Measurements from ENCODE around the gene CHMP2A. TPM values are rescaled to one million over a fixed set of nuclear protein-coding genes. Genes with fewer than 3 reads are reported as not detected.

CHMP2A gene
- polyA plus RNA-seq, 2 of the 4 experiments (the other 2 are of a cell fraction), result 198 to 280 TPM

- TF ChIP-seq RAD21 (conservative IDR thresholded peaks at IDR 0.05 in 1 of 2, IDR thresholded peaks at IDR 0.05 in 1 of 2) (no peak), JUN (IDR thresholded peaks at IDR 0.05) (no peak), KDM1A (IDR thresholded peaks at IDR 0.05; ENCODE audit: low read depth) (no peak), BCL3 (IDR thresholded peaks at IDR 0.05) (no peak)
These were observed 6.0 kb upstream of the CHMP2A start (continued) for GRCh38 chr19:58560921-58561320.

GRCh38 chr19:58560007-58560887 lies 5.3 kb upstream of the CHMP2A start:
- TF ChIP-seq JUNB (IDR thresholded peaks at IDR 0.05) (no peak), SMC3 (IDR thresholded peaks at IDR 0.05) (no peak), POLR2A (IDR thresholded peaks at IDR 0.05; ENCODE audit: low read length) (peak; percentile 25; the same call in 1 of the 2 replicates)
- WGBS (ENCODE audit: missing lambda C conversion rate), result 83% methylated on average over 8 of the region's 8 CpGs
- Histone ChIP-seq H3K9me3 (no peaks in the 10 kb centered on the region), H3K4me3 (peak overlapping the region; percentile 78), H3K27ac (peak overlapping the region; percentile 95 to 99), H3K4me2 (peak overlapping the region; percentile 94), H3K4me1 (peaks cover 32% of the 10 kb centered on the region)
- POLR2A ChIA-PET, result interaction anchor here (1.0 to 2.9 kb wide), 11 partner anchors 8 to 198 kb away, joined by 3 to 37 read pairs (median 6); partner anchors contain the start of genes MZF1, TRIM28, ZBTB45 and ZNF497
- ATAC-seq (no peak), FAIRE-seq (no peak), DNase-seq (ENCODE audit: low read depth in 1 of 2, low spot score in 1 of 2) (no peak)
- CTCF ChIA-PET, result interaction anchor here (1.2 to 4.0 kb wide), 3 partner anchors 11 to 46 kb away, joined by 3 to 28 read pairs (median 7); partner anchors contain the start of gene ZBTB45

GRCh38 chr19:58559275-58560006 lies 4.5 kb upstream of the CHMP2A start:
- H3K4me2 ChIP-seq, result peak overlapping the region; percentile 94
- peak; percentile 92 for FAIRE-seq
- peak overlapping the region; percentile 78 for H3K4me3 ChIP-seq
- ChIA-PET POLR2A (interaction anchor here (0.7 to 2.9 kb wide), 13 partner anchors 9 to 376 kb away, joined by 3 to 37 read pairs (median 6); partner anchors contain the start of genes MZF1, TRIM28, ZBTB45 and ZNF274), CTCF (interaction anchor here (0.7 to 4.0 kb wide), 4 partner anchors 10 to 45 kb away, joined by 3 to 28 read pairs (median 5); partner anchors contain the start of gene ZBTB45)
- H3K4me1 ChIP-seq, result peaks cover 34% of the 10 kb centered on the region
- 2% methylated on average over 32 of the region's 33 CpGs for WGBS (ENCODE audit: missing lambda C conversion rate)
- peak; percentile 97 to 99 for DNase-seq (ENCODE audit: low read depth in 1 of 2, low spot score in 1 of 2)
- H3K9me3 ChIP-seq, result no peaks in the 10 kb centered on the region
- peak; percentile 63 to 77 for ATAC-seq
- peak overlapping the region; percentile 95 to 99 for H3K27ac ChIP-seq
- no peak for TF ChIP-seq POLR2AphosphoS2 (conservative IDR thresholded peaks at IDR 0.05; ENCODE audit: low read length)
- TF ChIP-seq MYC (IDR thresholded peaks at IDR 0.05; ENCODE audit: borderline replicate concordance, low read length), result peak; percentile 96
- TF ChIP-seq USF2 (IDR thresholded peaks at IDR 0.05), result peak; percentile 17; the same call in 1 of the 2 replicates
- TF ChIP-seq POLR2A (IDR thresholded peaks at IDR 0.05; ENCODE audit: low read length), result peak; percentile 78
- no peak for TF ChIP-seq ZSCAN20 (CRISPR knock-in tag; IDR thresholded peaks at IDR 0.05)
- TF ChIP-seq FOSL2 (IDR thresholded peaks at IDR 0.05), result no peak
- peak; percentile 21; the same call in 1 of the 2 replicates for TF ChIP-seq FOSL2 (CRISPR knock-in tag; IDR thresholded peaks at IDR 0.05)
- no peak for TF ChIP-seq NPAS2 (CRISPR knock-in tag; IDR thresholded peaks at IDR 0.05; ENCODE audit: borderline replicate concordance)
- peak; percentile 91 for TF ChIP-seq EHF (CRISPR knock-in tag; IDR thresholded peaks at IDR 0.05)
- peak; percentile 86 for TF ChIP-seq HOXA7 (CRISPR knock-in tag; IDR thresholded peaks at IDR 0.05)
- peak; percentile 61 for TF ChIP-seq CHD2 (IDR thresholded peaks at IDR 0.05; ENCODE audit: low read length, partially characterized antibody)
- TF ChIP-seq JUN (IDR thresholded peaks at IDR 0.05), result peak; percentile 75 to 77; a peak in 4 of 5 replicates
- no peak for TF ChIP-seq ZFP36 (IDR thresholded peaks at IDR 0.05; ENCODE audit: borderline replicate concordance, partially characterized antibody)
- TF ChIP-seq HOXB13 (CRISPR knock-in tag; IDR thresholded peaks at IDR 0.05; ENCODE audit: low read depth), result peak; percentile 75
- TF ChIP-seq CBX8 (IDR thresholded peaks at IDR 0.05), result no peak
- peak; percentile 39; the same call in 1 of the 2 replicates for TF ChIP-seq ATOH8 (CRISPR knock-in tag; IDR thresholded peaks at IDR 0.05; ENCODE audit: low read depth)
- TF ChIP-seq HMGXB4 (CRISPR knock-in tag; IDR thresholded peaks at IDR 0.05; ENCODE audit: borderline replicate concordance), result 0 out of 2 replicates have a peak, but pooled peaks have one; percentile 16
- no peak for TF ChIP-seq CHD4 (IDR thresholded peaks at IDR 0.05; ENCODE audit: borderline replicate concordance)
- TF ChIP-seq GATA3 (IDR thresholded peaks at IDR 0.05; ENCODE audit: borderline replicate concordance), result peak; percentile 33; the same call in 1 of the 2 replicates

Measured in A549 (cell line).